WERI-Rb-1 (cell line): ENCODE results near the gene TRAFD1.

Source experiments
- DNase-seq: peaks from one replicate; pipeline ENCODE4 v3.0.0-alpha.2; 2020
- H3K27ac ChIP-seq: fragments of 250-450 bp; sonication (Bioruptor Pico); 2 replicates; pipeline ENCODE4 v1.5.1; 2020; ENCODE audit warnings: mild to moderate bottlenecking, moderate library complexity
- H3K27me3 ChIP-seq: fragments of 250-450 bp; sonication (Bioruptor Pico); 2 replicates; pipeline ENCODE4 v1.5.1; 2021; ENCODE audit warnings: mild to moderate bottlenecking, low read depth, moderate library complexity; ENCODE audit not compliant: insufficient read depth, severe bottlenecking
- H3K36me3 ChIP-seq: fragments of 250-450 bp; sonication (Bioruptor Pico); 2 replicates; pipeline ENCODE4 v1.5.1; 2020; ENCODE audit warnings: mild to moderate bottlenecking, moderate library complexity
- H3K4me3 ChIP-seq: 2 replicates; pipeline ENCODE4 v1.5.1; 2011; ENCODE audit warnings: low read depth, mild to moderate bottlenecking, control low read depth, low read length
- H3K9me3 ChIP-seq: fragments of 250-450 bp; sonication (Bioruptor Pico); 2 replicates; pipeline ENCODE4 v1.5.1; 2021; ENCODE audit warnings: mild to moderate bottlenecking, moderate library complexity; ENCODE audit not compliant: severe bottlenecking
- CTCF ChIP-seq: IDR thresholded peaks from 2 replicates; pipeline ENCODE4 v1.5.1; 2011; ENCODE audit warnings: low read depth, mild to moderate bottlenecking, control low read depth, inconsistent platforms, low read length

TRAFD1 gene

DNA sequence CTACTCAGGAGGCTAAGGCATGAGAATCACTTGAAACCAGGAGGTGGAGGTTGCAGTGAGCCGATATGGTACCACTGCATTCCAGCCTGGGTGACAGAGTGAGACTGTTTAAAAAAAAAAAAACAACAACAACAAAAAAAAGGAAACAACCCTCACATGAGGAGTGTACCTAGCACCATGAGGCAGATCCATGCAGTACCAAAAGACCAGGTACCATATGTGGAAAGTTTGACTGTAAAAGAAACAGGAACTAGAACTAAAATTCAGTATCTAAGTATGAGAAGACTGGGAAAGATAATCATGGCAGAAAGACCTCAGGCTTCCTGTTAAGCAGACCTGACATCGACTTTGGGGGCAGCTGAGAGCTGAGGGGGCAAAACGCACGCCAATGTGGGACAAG, 55.1 kb downstream of the TRAFD1 start:
- no peak for DNase-seq
- Histone ChIP-seq H3K27ac (no peak overlapping the region), H3K4me3 (no peak overlapping the region), H3K9me3 (no peaks in the 10 kb centered on the region), H3K36me3 (peaks cover 49% of the 10 kb centered on the region), H3K27me3 (no peaks in the 10 kb centered on the region)
- TF ChIP-seq CTCF: no peak

GRCh38 chr12:112182499-112182898, 57.1 kb downstream of the TRAFD1 start:
- H3K9me3 ChIP-seq: no peaks in the 10 kb centered on the region
- H3K4me3 ChIP-seq: no peak overlapping the region
- DNase-seq: no peak
- H3K36me3 ChIP-seq: peaks cover 44% of the 10 kb centered on the region
- TF ChIP-seq CTCF: no peak
- no peak overlapping the region for H3K27ac ChIP-seq
- H3K27me3 ChIP-seq: no peaks in the 10 kb centered on the region

DNA sequence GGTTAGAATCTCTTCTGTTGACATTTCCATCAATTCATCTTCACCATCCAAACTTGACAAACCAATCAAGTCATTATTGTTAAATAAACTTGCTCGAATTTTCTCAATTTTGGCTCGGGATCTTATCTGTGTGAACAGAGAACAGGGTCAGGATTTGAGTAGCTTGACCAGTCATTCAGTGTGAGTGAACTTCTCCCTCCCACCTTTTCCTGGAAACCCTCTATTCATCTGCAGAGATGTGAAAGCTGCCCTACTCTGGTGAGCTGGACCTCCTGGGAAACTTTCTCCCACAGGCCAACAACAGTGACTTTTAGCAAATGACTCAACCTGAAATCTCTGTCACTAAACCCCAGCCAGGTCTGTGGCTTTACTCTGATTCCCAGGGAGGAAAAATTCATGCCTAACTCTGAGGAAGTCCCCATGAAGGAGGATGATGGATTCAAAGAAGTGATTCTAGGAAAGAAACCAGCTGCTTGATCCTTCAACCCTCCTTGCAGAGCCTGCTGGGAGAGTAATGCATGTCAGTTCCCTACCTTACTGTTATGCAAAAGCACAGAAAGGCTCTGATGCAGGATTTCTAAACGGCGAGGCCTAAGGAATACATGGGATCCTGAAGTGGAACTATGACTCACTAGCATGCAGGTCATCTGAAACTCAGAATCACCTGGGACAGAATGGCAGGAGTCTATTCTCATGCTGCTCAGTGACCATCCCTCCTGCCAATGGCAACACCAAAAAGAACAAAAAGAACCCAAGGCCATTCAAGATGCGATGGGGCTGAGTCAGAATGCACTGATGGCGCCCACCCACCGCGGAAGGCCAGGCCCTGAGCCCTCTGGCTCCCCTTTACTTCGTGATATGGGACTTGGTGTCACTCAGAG, 58.0 kb downstream of the TRAFD1 start:
- no peak overlapping the region for H3K27ac ChIP-seq
- no peak for DNase-seq
- peaks cover 39% of the 10 kb centered on the region for H3K36me3 ChIP-seq
- no peaks in the 10 kb centered on the region for H3K27me3 ChIP-seq
- H3K9me3 ChIP-seq: no peaks in the 10 kb centered on the region
- TF ChIP-seq CTCF: no peak
- no peak overlapping the region for H3K4me3 ChIP-seq

GRCh38 chr12:112184056-112184887, 58.9 kb downstream of the TRAFD1 start:
- H3K9me3 ChIP-seq: no peaks in the 10 kb centered on the region
- H3K27me3 ChIP-seq: no peaks in the 10 kb centered on the region
- no peak for DNase-seq
- H3K36me3 ChIP-seq: peaks cover 31% of the 10 kb centered on the region
- H3K4me3 ChIP-seq: no peak overlapping the region
- no peak overlapping the region for H3K27ac ChIP-seq
- TF ChIP-seq CTCF: no peak

DNA sequence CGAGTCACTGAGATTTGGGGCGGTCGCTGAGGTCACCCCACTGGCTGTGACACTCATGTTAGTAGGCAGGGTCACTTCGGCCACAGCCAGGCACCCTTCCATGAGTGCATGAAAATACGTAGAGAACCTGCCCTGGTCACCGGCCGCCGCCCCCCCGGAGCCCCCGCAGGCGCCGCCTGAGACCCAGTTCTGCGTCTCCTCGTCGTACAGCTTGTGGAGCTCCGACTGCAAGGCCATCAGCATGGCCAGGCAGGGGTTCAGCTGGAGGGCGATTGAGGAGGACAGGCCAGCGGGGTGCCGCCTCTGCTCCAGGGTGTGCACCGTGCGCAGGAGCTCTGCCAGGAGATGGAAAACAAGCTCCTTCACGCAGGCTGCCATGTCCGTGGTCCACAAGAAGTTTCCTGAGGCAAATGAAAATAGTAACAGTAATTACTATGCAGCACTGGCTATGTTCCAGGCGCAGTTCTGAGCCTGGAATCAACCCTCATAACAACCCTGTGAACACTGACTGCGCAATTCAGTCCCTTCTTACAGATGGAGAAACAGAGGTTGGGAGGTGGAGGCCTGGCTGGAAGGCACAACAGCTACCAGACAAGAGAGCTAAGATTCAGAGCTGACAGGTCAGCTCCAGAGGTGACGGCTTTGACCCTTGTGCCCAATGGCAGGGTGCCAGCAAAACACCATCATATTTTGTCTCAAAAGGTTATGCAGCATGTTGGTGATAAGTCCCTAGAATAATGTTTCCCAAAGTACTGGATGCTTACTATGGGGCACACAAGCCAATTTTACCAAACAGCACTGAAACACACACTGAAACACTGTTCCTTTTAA, 59.9 kb downstream of the TRAFD1 start:
- Histone ChIP-seq H3K4me3 (no peak overlapping the region), H3K9me3 (no peaks in the 10 kb centered on the region), H3K27me3 (no peaks in the 10 kb centered on the region), H3K36me3 (peaks cover 38% of the 10 kb centered on the region), H3K27ac (no peak overlapping the region)
- no peak for TF ChIP-seq CTCF
- DNase-seq: no peak
